ENCODE data around the gene SNAPC5.

SNAPC5 gene

DNA sequence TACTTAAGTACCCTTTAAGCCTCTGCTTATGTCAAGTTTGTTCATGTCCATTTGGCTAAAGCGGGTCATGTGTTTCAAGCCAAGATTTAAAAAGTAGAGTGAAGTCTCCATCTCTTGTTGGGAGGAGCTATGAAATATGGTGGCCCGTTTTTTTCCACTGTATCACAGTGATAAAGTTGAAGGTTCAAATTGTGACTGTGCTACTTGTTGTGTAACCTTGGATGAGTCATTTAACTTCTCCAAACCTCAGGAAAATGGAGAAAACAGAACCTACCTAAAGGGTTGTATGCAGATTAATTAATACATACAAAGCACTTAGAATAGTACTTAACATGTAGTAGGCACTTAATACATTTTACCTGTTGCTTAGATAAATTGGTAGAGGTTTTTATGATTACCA is 43.4 kb downstream of the SNAPC5 start:
- H3K36me3 ChIP-seq (ENCODE audit: control insufficient read depth, insufficient read depth, low read length) = 0 out of 2 replicates have a peak, but pooled peaks cover 3% of the 10 kb centered on the region
- H3K27ac ChIP-seq (ENCODE audit: low read depth, low read length) = no peak overlapping the region
- H3K4me1 ChIP-seq (ENCODE audit: control insufficient read depth, insufficient read depth, low read length) = peaks cover 11% of the 10 kb centered on the region; the same call in 1 of the 2 replicates
- H3K9ac ChIP-seq (ENCODE audit: low read depth, low read length) = no peak overlapping the region
- no peaks in the 10 kb centered on the region for H3K9me3 ChIP-seq (ENCODE audit: control insufficient read depth, insufficient read depth, low read length)
- no peak overlapping the region for H3K4me3 ChIP-seq (ENCODE audit: low read depth, low read length)
- H3K27me3 ChIP-seq (ENCODE audit: control insufficient read depth, insufficient read depth, low read length) = no peaks in the 10 kb centered on the region

DNA sequence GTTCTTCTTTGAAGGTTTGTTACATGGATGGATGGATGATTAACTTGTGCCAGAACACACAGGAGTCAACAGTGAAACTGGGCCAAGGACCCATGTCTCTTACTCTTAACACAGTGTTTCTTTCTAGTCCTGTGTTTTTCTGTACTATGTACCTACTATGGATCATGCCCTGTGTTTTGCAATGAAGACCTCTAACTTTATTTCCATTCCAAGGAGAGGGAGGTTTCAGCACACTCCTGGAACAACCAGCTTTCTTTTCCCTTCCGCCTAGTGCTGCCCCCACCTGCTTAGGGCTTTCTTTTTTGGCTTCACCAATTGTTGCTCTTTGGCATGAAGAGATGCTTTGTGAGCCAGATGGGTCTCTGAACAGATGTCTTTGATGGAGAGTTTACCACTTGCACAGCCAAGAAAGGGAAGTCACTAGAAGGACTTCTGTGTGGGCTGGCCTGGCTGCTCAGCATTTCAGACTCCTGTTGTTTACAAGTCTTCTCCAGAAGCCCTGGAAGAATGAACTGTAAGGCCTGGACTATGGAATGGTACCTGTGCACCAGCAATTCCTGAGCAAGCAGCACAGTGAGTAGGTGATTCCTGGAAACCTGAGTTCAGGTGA is 44.5 kb downstream of the SNAPC5 start:
- Histone ChIP-seq H3K36me3 (ENCODE audit: control insufficient read depth, insufficient read depth, low read length) (0 out of 2 replicates have a peak, but pooled peaks cover 3% of the 10 kb centered on the region), H3K4me1 (ENCODE audit: control insufficient read depth, insufficient read depth, low read length) (peaks cover 8% of the 10 kb centered on the region; the same call in 1 of the 2 replicates), H3K27ac (ENCODE audit: low read depth, low read length) (no peak overlapping the region), H3K9ac (ENCODE audit: low read depth, low read length) (no peak overlapping the region), H3K27me3 (ENCODE audit: control insufficient read depth, insufficient read depth, low read length) (no peaks in the 10 kb centered on the region), H3K4me3 (ENCODE audit: low read depth, low read length) (no peak overlapping the region), H3K9me3 (ENCODE audit: control insufficient read depth, insufficient read depth, low read length) (no peaks in the 10 kb centered on the region)

DNA sequence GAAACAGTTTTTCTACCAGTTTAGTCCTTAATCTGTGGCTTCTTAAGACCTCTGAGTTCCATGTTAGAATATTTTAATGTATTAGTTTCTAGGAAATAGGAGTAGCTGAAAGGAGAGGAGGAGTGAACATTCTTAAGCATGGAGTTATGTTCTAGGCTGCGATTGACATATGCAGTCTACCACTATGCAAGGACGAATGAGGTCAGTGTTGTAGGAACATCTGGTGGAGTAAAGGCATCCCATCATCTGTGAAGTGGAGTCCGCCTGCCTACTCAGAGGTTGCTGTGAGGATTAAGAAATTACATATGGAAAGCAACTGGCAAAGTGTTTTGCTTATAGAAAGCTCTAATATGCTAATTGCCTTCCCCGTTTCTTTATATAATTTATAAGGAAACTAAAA is 45.1 kb downstream of the SNAPC5 start:
- Histone ChIP-seq H3K36me3 (ENCODE audit: control insufficient read depth, insufficient read depth, low read length) (0 out of 2 replicates have a peak, but pooled peaks cover 3% of the 10 kb centered on the region), H3K27me3 (ENCODE audit: control insufficient read depth, insufficient read depth, low read length) (no peaks in the 10 kb centered on the region), H3K4me1 (ENCODE audit: control insufficient read depth, insufficient read depth, low read length) (0 out of 2 replicates have a peak, but pooled peaks cover 3% of the 10 kb centered on the region), H3K9ac (ENCODE audit: low read depth, low read length) (no peak overlapping the region), H3K27ac (ENCODE audit: low read depth, low read length) (no peak overlapping the region), H3K4me3 (ENCODE audit: low read depth, low read length) (no peak overlapping the region), H3K9me3 (ENCODE audit: control insufficient read depth, insufficient read depth, low read length) (no peaks in the 10 kb centered on the region)
